Nucleus accumbens (tissue), 56 donors: ENCODE measurements around the gene ACTL10.
"Not testable (repeated sequence)": the region's sequence is repeated elsewhere in the genome, so short reads cannot be mapped to it uniquely, and the experiment has no call there.

Experiments
- DNase-seq, 56 donors: peaks; one replicate each; lab custom pipeline; 2025; lab: John Stamatoyannopoulos, UW

ACTL10 gene

GRCh38 chr20:33666293-33667244, at the start of gene ACTL10:
ACTL10 (plus strand) TSS chr20:33666943; CDS start chr20:33667498, 555 bp downstream.
- DNase-seq = peak; percentile 23 to 98 (median 87)

GRCh38 chr20:33621717-33622400, 44.9 kb upstream of the ACTL10 start:
- DNase-seq = no peak

- DNase-seq = no peak
Measured at GRCh38 chr20:33622705-33623365, 43.9 kb upstream of the ACTL10 start.

- DNase-seq = no peak
Measured at GRCh38 chr20:33624399-33624798, 42.3 kb upstream of the ACTL10 start.

- no peak for DNase-seq
Measured at GRCh38 chr20:33626190-33626589, 40.6 kb upstream of the ACTL10 start.

- no peak for DNase-seq
Measured at GRCh38 chr20:33627577-33628216, 39.0 kb upstream of the ACTL10 start.

- DNase-seq = no peak
Measured at GRCh38 chr20:33629533-33629932, 37.2 kb upstream of the ACTL10 start.

- no peak for DNase-seq
Measured at GRCh38 chr20:33629979-33630378, 36.8 kb upstream of the ACTL10 start.

GRCh38 chr20:33630507-33630906, 36.2 kb upstream of the ACTL10 start:
- no peak for DNase-seq

- not testable (repeated sequence) for DNase-seq
Measured at GRCh38 chr20:33631910-33632309, 34.8 kb upstream of the ACTL10 start.

- no peak for DNase-seq
Measured at GRCh38 chr20:33635341-33635740, 31.4 kb upstream of the ACTL10 start.

GRCh38 chr20:33636776-33637175, 30.0 kb upstream of the ACTL10 start:
- DNase-seq = no peak

GRCh38 chr20:33640287-33640686, 26.5 kb upstream of the ACTL10 start:
- DNase-seq = no peak

- no peak for DNase-seq
Measured at GRCh38 chr20:33644313-33645071, 22.3 kb upstream of the ACTL10 start.

- no peak for DNase-seq
Measured at GRCh38 chr20:33645072-33645358, 21.7 kb upstream of the ACTL10 start.

GRCh38 chr20:33645396-33645795, 21.3 kb upstream of the ACTL10 start:
- no peak for DNase-seq

- no peak for DNase-seq
Measured at GRCh38 chr20:33646191-33646590, 20.6 kb upstream of the ACTL10 start.

GRCh38 chr20:33646959-33647602, 19.7 kb upstream of the ACTL10 start:
- not testable (repeated sequence) for DNase-seq

GRCh38 chr20:33647603-33648395, 18.9 kb upstream of the ACTL10 start:
- no peak for DNase-seq
